Measurements from ENCODE around the gene KIF11. TPM values are rescaled to one million over a fixed set of nuclear protein-coding genes. Genes with fewer than 3 reads are reported as not detected.

The KIF11 gene
- total RNA-seq, 1 experiment from 2014 or later: 27.3 TPM

- CTCF ChIA-PET: interaction anchor here (0.9 kb wide), 1 partner anchor 99 kb away, joined by 4 read pairs; no protein-coding TSS in a partner anchor
These were observed 71.4 kb downstream of the KIF11 start for GRCh38 chr10:92664322-92664721.

GRCh38 chr10:92667078-92667477 lies 74.1 kb downstream of the KIF11 start:
- H3K4me1 Mint-ChIP-seq (ENCODE audit: insufficient read depth, unreplicated experiment): no peaks in the 10 kb centered on the region
- DNase-seq (ENCODE audit: unreplicated experiment): no peak
- H3K4me3 Mint-ChIP-seq (ENCODE audit: unreplicated experiment): no peak overlapping the region
- no peaks in the 10 kb centered on the region for H3K27me3 Mint-ChIP-seq (ENCODE audit: insufficient read depth, unreplicated experiment)
- POLR2A ChIA-PET: interaction anchor here (1.1 kb wide), 1 partner anchor 149 kb away, joined by 3 read pairs; no protein-coding TSS in a partner anchor
- no TSS peak for BruUV-seq (replicated peaks)
- intact Hi-C loops (cut with micrococcal nuclease): no loop called here
- CTCF ChIA-PET: interaction anchor here (0.5 to 0.7 kb wide), 3 partner anchors 12 to 883 kb away, joined by 3 to 4 read pairs (median 4); no protein-coding TSS in a partner anchor
- no peaks in the 10 kb centered on the region for H3K36me3 Mint-ChIP-seq (ENCODE audit: insufficient read depth, unreplicated experiment)
- no peak for TF ChIP-seq CTCF (IDR thresholded peaks at IDR 0.05; ENCODE audit: unreplicated experiment)
- H3K27ac Mint-ChIP-seq (ENCODE audit: low read depth, unreplicated experiment): no peak overlapping the region
- H3K9me3 Mint-ChIP-seq (ENCODE audit: unreplicated experiment): peaks cover 11% of the 10 kb centered on the region

More at GRCh38 chr10:92664322-92664721, 71.4 kb downstream of the KIF11 start:
- TF ChIP-seq CTCF (IDR thresholded peaks at IDR 0.05; ENCODE audit: unreplicated experiment): no peak
- Mint-ChIP-seq H3K4me3 (ENCODE audit: unreplicated experiment) (no peak overlapping the region), H3K36me3 (ENCODE audit: insufficient read depth, unreplicated experiment) (no peaks in the 10 kb centered on the region), H3K27ac (ENCODE audit: low read depth, unreplicated experiment) (no peak overlapping the region), H3K9me3 (ENCODE audit: unreplicated experiment) (peaks cover 11% of the 10 kb centered on the region), H3K27me3 (ENCODE audit: insufficient read depth, unreplicated experiment) (no peaks in the 10 kb centered on the region), H3K4me1 (ENCODE audit: insufficient read depth, unreplicated experiment) (no peaks in the 10 kb centered on the region)
- DNase-seq (ENCODE audit: unreplicated experiment): no peak
- intact Hi-C loops (cut with micrococcal nuclease): no loop called here
- POLR2A ChIA-PET: no interaction called here
- no TSS peak for BruUV-seq (replicated peaks)

GRCh38 chr10:92677708-92678107 lies 84.8 kb downstream of the KIF11 start:
- Mint-ChIP-seq H3K27me3 (ENCODE audit: insufficient read depth, unreplicated experiment) (no peaks in the 10 kb centered on the region), H3K4me1 (ENCODE audit: insufficient read depth, unreplicated experiment) (peaks cover 5% of the 10 kb centered on the region), H3K36me3 (ENCODE audit: insufficient read depth, unreplicated experiment) (no peaks in the 10 kb centered on the region), H3K4me3 (ENCODE audit: unreplicated experiment) (no peak overlapping the region), H3K27ac (ENCODE audit: low read depth, unreplicated experiment) (no peak overlapping the region), H3K9me3 (ENCODE audit: unreplicated experiment) (no peaks in the 10 kb centered on the region)
- ChIA-PET POLR2A (interaction anchor here (0.6 kb wide), 2 partner anchors 42 to 70 kb away, joined by 3 to 5 read pairs; no protein-coding TSS in a partner anchor), CTCF (no interaction called here)
- no peak for DNase-seq (ENCODE audit: unreplicated experiment)
- intact Hi-C loops (cut with micrococcal nuclease): no loop called here
- no peak for TF ChIP-seq CTCF (IDR thresholded peaks at IDR 0.05; ENCODE audit: unreplicated experiment)
- BruUV-seq (replicated peaks): no TSS peak

GRCh38 chr10:92678206-92678605 lies 85.3 kb downstream of the KIF11 start:
- CTCF ChIA-PET: interaction anchor here (1.0 kb wide), 1 partner anchor 104 kb away, joined by 4 read pairs; no protein-coding TSS in a partner anchor
- H3K36me3 Mint-ChIP-seq (ENCODE audit: insufficient read depth, unreplicated experiment): no peaks in the 10 kb centered on the region
- intact Hi-C loops (cut with micrococcal nuclease): no loop called here
- no TSS peak for BruUV-seq (replicated peaks)
- no peaks in the 10 kb centered on the region for H3K9me3 Mint-ChIP-seq (ENCODE audit: unreplicated experiment)
- POLR2A ChIA-PET: interaction anchor here (0.6 kb wide), 2 partner anchors 41 to 69 kb away, joined by 3 to 5 read pairs; no protein-coding TSS in a partner anchor
- no peak for DNase-seq (ENCODE audit: unreplicated experiment)
- H3K4me1 Mint-ChIP-seq (ENCODE audit: insufficient read depth, unreplicated experiment): peaks cover 5% of the 10 kb centered on the region
- no peak overlapping the region for H3K4me3 Mint-ChIP-seq (ENCODE audit: unreplicated experiment)
- H3K27me3 Mint-ChIP-seq (ENCODE audit: insufficient read depth, unreplicated experiment): no peaks in the 10 kb centered on the region
- no peak overlapping the region for H3K27ac Mint-ChIP-seq (ENCODE audit: low read depth, unreplicated experiment)
- TF ChIP-seq CTCF (IDR thresholded peaks at IDR 0.05; ENCODE audit: unreplicated experiment): no peak
